ENCODE measurements around the gene PPP6R2.
"Not testable (repeated sequence)": the region's sequence is repeated elsewhere in the genome, so short reads cannot be mapped to it uniquely, and the experiment has no call there.

Gene PPP6R2

GRCh38 chr22:50341977-50342650, 1.0 kb upstream of the PPP6R2 start:
- peak; percentile 75 for DNase-seq (ENCODE audit: low read depth)

GRCh38 chr22:50343541-50343935, 411 bp downstream of the PPP6R2 start:
- no peak for DNase-seq (ENCODE audit: low read depth)

- no peak for DNase-seq (ENCODE audit: low read depth)
These were observed 3.3 kb downstream of the PPP6R2 start for GRCh38 chr22:50346470-50346869.

GRCh38 chr22:50347157-50347556, 4.0 kb downstream of the PPP6R2 start:
- no peak for DNase-seq (ENCODE audit: low read depth)

GRCh38 chr22:50348058-50348457, 4.9 kb downstream of the PPP6R2 start:
- DNase-seq (ENCODE audit: low read depth), result no peak

- DNase-seq (ENCODE audit: low read depth), result no peak
These were observed 13.1 kb downstream of the PPP6R2 start for GRCh38 chr22:50356186-50356585.

GRCh38 chr22:50357222-50357621, 14.1 kb downstream of the PPP6R2 start:
- no peak for DNase-seq (ENCODE audit: low read depth)

GRCh38 chr22:50357756-50358155, 14.6 kb downstream of the PPP6R2 start:
- no peak for DNase-seq (ENCODE audit: low read depth)

GRCh38 chr22:50360578-50360977, 17.5 kb downstream of the PPP6R2 start:
- no peak for DNase-seq (ENCODE audit: low read depth)

- no peak for DNase-seq (ENCODE audit: low read depth)
These were observed 18.1 kb downstream of the PPP6R2 start for GRCh38 chr22:50361222-50361621.

- no peak for DNase-seq (ENCODE audit: low read depth)
These were observed 18.6 kb downstream of the PPP6R2 start for GRCh38 chr22:50361688-50362087.

- no peak for DNase-seq (ENCODE audit: low read depth)
These were observed 20.2 kb downstream of the PPP6R2 start for GRCh38 chr22:50363166-50363802.

GRCh38 chr22:50363803-50364194, 20.7 kb downstream of the PPP6R2 start:
- DNase-seq (ENCODE audit: low read depth), result not testable (repeated sequence)

- DNase-seq (ENCODE audit: low read depth), result no peak
These were observed 24.8 kb downstream of the PPP6R2 start for GRCh38 chr22:50367778-50368500.

GRCh38 chr22:50371101-50371648, 28.0 kb downstream of the PPP6R2 start:
- DNase-seq (ENCODE audit: low read depth), result no peak

GRCh38 chr22:50376085-50376651, 33.0 kb downstream of the PPP6R2 start:
- DNase-seq (ENCODE audit: low read depth), result no peak

- not testable (repeated sequence) for DNase-seq (ENCODE audit: low read depth)
These were observed 38.0 kb downstream of the PPP6R2 start for GRCh38 chr22:50381021-50381555.

- no peak for DNase-seq (ENCODE audit: low read depth)
These were observed 53.7 kb downstream of the PPP6R2 start for GRCh38 chr22:50396751-50397370.

- DNase-seq (ENCODE audit: low read depth), result not testable (repeated sequence)
These were observed 54.4 kb downstream of the PPP6R2 start for GRCh38 chr22:50397371-50398060.

GRCh38 chr22:50398831-50399648, 55.9 kb downstream of the PPP6R2 start:
- DNase-seq (ENCODE audit: low read depth), result no peak
